SK-N-MC (cell line): ENCODE measurements around the gene RASAL1.

Experiments
- DNase-seq: peaks from one replicate; pipeline ENCODE4 v3.0.0-alpha.2; 2011; ENCODE audit warnings: low read depth, low spot score
- H3K27ac ChIP-seq: fragments of 200-600 bp; sonication (generic); 2 replicates; pipeline ENCODE4 v1.5.1; 2016; ENCODE audit warnings: mixed run types
- H3K36me3 ChIP-seq: fragments of 200-600 bp; sonication (generic); 2 replicates; pipeline ENCODE4 v1.6.1; 2017; ENCODE audit warnings: antibody characterized with exemption, low read length, mixed read lengths; ENCODE audit not compliant: insufficient read depth
- H3K4me3 ChIP-seq: fragments of 200-600 bp; sonication (generic); 2 replicates; pipeline ENCODE4 v1.5.1; 2016
- H3K9ac ChIP-seq: fragments of 200-600 bp; sonication (generic); 2 replicates; pipeline ENCODE4 v1.8.0; 2017; ENCODE audit warnings: mixed run types, mixed read lengths; ENCODE audit not compliant: insufficient read length
- H3K9me3 ChIP-seq: fragments of 200-600 bp; sonication (generic); 2 replicates; pipeline ENCODE4 v1.6.1; 2017; ENCODE audit warnings: low read depth, mild to moderate bottlenecking, antibody characterized with exemption, low read length, moderate library complexity, mixed read lengths
- EZH2 ChIP-seq: fragments of 200-600 bp; sonication (generic); IDR thresholded peaks from one replicate; pipeline ENCODE4 v1.6.1; 2017; ENCODE audit warnings: antibody characterized with exemption
- FOXP2 ChIP-seq: optimal IDR thresholded peaks from 2 replicates; pipeline ENCODE3; 2011; ENCODE audit warnings: mild to moderate bottlenecking, moderate library complexity; ENCODE audit not compliant: insufficient read depth; ENCODE audit errors: extremely low read length, control extremely low read depth
- POLR2AphosphoS5 ChIP-seq: IDR thresholded peaks from 2 replicates; pipeline ENCODE4 v1.6.1; 2012; ENCODE audit warnings: mild to moderate bottlenecking, low read depth, low read length, borderline replicate concordance

Gene RASAL1

DNA sequence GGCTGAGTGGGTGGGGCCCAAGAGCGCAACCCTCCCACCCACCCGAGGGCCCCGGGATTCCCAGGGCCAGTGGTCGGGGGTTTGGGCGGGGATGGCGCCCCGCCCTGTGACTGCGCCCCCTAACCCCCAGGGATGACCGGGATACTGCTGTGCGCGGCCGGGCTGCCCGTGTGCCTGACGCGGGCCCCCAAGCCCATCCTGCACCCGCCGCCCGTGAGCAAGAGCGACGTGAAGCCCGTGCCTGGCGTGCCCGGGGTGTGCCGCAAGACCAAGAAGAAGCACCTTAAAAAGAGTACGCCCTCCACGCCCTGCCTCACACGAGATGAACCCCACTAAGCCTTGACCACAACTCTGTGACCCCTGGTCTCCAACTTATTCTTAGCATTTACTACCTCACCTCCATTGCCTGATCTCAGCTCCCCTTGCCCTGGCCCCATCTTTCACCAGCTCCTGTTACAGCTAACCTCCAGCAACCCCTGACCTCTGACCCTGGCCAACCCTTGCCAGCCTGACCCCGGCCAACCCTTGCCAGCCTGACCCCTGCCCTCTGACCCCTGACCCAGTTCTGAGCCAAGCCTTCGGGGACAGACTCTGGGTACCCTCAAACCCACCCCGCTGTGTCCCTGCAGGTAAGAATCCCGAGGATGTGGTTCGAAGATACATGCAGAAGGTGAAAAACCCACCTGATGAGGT, 42.0 kb downstream of the RASAL1 start:
- Histone ChIP-seq H3K9me3 (no peaks in the 10 kb centered on the region), H3K9ac (no peak overlapping the region), H3K4me3 (no peak overlapping the region), H3K36me3 (no peaks in the 10 kb centered on the region), H3K27ac (no peak overlapping the region)
- DNase-seq, result no peak
- no peak for TF ChIP-seq EZH2

GRCh38 chr12:113092607-113093408, 42.8 kb downstream of the RASAL1 start:
- H3K27ac ChIP-seq, result no peak overlapping the region
- TF ChIP-seq EZH2, result no peak
- TF ChIP-seq FOXP2, result no peak
- no peak for TF ChIP-seq POLR2AphosphoS5
- H3K9me3 ChIP-seq, result no peaks in the 10 kb centered on the region
- no peak overlapping the region for H3K4me3 ChIP-seq
- H3K9ac ChIP-seq, result no peak overlapping the region
- no peak for DNase-seq
- no peaks in the 10 kb centered on the region for H3K36me3 ChIP-seq

DNA sequence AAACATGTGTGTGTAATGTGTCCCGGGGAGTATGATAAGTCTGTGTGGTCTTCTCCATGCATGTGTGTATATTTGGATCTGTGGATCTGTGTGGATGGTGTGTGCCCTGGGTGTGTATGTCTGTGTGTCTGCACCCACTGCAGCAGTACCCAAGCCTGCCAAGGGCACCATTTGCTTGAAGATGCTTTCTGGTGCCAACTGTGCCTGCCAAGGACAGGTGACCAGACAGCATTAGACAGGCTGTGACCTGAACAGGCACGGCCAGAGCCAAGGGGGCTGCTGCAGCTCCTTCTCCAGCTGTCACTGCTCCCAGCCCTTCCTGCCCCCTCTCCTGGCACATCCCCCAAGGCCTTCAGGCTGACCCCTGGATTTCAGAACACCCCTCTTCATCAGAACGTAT, 44.1 kb downstream of the RASAL1 start:
- DNase-seq, result no peak
- no peaks in the 10 kb centered on the region for H3K36me3 ChIP-seq
- no peaks in the 10 kb centered on the region for H3K9me3 ChIP-seq
- no peak overlapping the region for H3K9ac ChIP-seq
- no peak overlapping the region for H3K27ac ChIP-seq
- no peak overlapping the region for H3K4me3 ChIP-seq
- TF ChIP-seq EZH2, result no peak
- no peak for TF ChIP-seq FOXP2
- TF ChIP-seq POLR2AphosphoS5, result no peak

GRCh38 chr12:113090740-113091139, 44.8 kb downstream of the RASAL1 start:
- no peak for DNase-seq
- H3K9ac ChIP-seq, result no peak overlapping the region

DNA sequence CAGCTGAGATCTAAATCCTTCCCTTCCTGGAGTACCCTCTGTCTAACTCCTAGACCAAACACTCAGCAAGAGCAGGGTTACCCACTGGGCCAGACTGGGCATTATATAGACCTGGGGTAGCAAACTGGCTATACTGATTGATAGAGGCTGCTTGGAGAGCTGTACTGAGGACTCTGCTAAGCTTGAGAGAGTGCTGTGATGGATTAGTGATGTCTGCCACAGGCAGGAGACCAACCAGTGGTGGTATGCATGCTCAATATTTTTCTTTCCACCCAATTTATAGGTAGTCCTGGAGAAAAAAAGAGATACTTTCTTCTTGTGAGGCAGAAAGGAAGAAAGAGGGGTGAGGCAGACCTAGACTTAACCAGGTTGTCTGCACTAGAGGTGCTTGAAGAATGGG, 45.7 kb downstream of the RASAL1 start:
- Histone ChIP-seq H3K9ac (no peak overlapping the region), H3K9me3 (no peaks in the 10 kb centered on the region), H3K36me3 (no peaks in the 10 kb centered on the region), H3K4me3 (no peak overlapping the region), H3K27ac (no peak overlapping the region)
- no peak for DNase-seq
- TF ChIP-seq POLR2AphosphoS5 (no peak), EZH2 (no peak), FOXP2 (no peak)

More at GRCh38 chr12:113090740-113091139, 44.8 kb downstream of the RASAL1 start:
- H3K4me3 ChIP-seq, result no peak overlapping the region
- no peak overlapping the region for H3K27ac ChIP-seq
- TF ChIP-seq FOXP2 (no peak), EZH2 (no peak), POLR2AphosphoS5 (no peak)
- H3K36me3 ChIP-seq, result no peaks in the 10 kb centered on the region
- no peaks in the 10 kb centered on the region for H3K9me3 ChIP-seq

- H3K36me3 ChIP-seq, result no peaks in the 10 kb centered on the region
- no peaks in the 10 kb centered on the region for H3K9me3 ChIP-seq
- TF ChIP-seq POLR2AphosphoS5 (no peak), FOXP2 (no peak), EZH2 (no peak)
- no peak overlapping the region for H3K9ac ChIP-seq
- H3K4me3 ChIP-seq, result no peak overlapping the region
- no peak overlapping the region for H3K27ac ChIP-seq
- no peak for DNase-seq
Observed at GRCh38 chr12:113088971-113089756, 46.4 kb downstream of the RASAL1 start.

- no peak for DNase-seq
- Histone ChIP-seq H3K27ac (no peak overlapping the region), H3K4me3 (no peak overlapping the region), H3K36me3 (no peaks in the 10 kb centered on the region), H3K9me3 (no peaks in the 10 kb centered on the region), H3K9ac (no peak overlapping the region)
- no peak for TF ChIP-seq POLR2AphosphoS5
Observed at GRCh38 chr12:113088037-113088436, 47.5 kb downstream of the RASAL1 start.

- no peaks in the 10 kb centered on the region for H3K9me3 ChIP-seq
- no peak overlapping the region for H3K27ac ChIP-seq
- H3K36me3 ChIP-seq, result no peaks in the 10 kb centered on the region
- H3K9ac ChIP-seq, result no peak overlapping the region
- no peak for DNase-seq
- no peak overlapping the region for H3K4me3 ChIP-seq
- TF ChIP-seq EZH2 (no peak), POLR2AphosphoS5 (no peak), FOXP2 (no peak)
Observed at GRCh38 chr12:113087193-113087592, 48.4 kb downstream of the RASAL1 start.
